ENCODE results near the gene TFEC.

Gene TFEC

GRCh38 chr7:115984105-115984504 lies 46.5 kb downstream of the TFEC start:
- H2AFZ ChIP-seq (ENCODE audit: low read depth, low read length, severe bottlenecking): no peak overlapping the region
- no peak overlapping the region for H3K27ac ChIP-seq (ENCODE audit: low read depth, low read length)
- no peaks in the 10 kb centered on the region for H3K9me2 ChIP-seq (replicated peaks; ENCODE audit: insufficient read depth, low read length)
- H3K4me3 ChIP-seq (ENCODE audit: insufficient read depth, low read length, poor library complexity, severe bottlenecking): no peak overlapping the region
- H3K4me2 ChIP-seq (ENCODE audit: low read depth, low read length, poor library complexity, severe bottlenecking): no peak overlapping the region
- no peaks in the 10 kb centered on the region for H3K36me3 ChIP-seq (ENCODE audit: low read length)
- no peaks in the 10 kb centered on the region for H3K9me3 ChIP-seq (ENCODE audit: insufficient read depth, low read length)
- H3K79me2 ChIP-seq (ENCODE audit: insufficient read depth, low read length): no peaks in the 10 kb centered on the region
- TF ChIP-seq, protein P1, sequence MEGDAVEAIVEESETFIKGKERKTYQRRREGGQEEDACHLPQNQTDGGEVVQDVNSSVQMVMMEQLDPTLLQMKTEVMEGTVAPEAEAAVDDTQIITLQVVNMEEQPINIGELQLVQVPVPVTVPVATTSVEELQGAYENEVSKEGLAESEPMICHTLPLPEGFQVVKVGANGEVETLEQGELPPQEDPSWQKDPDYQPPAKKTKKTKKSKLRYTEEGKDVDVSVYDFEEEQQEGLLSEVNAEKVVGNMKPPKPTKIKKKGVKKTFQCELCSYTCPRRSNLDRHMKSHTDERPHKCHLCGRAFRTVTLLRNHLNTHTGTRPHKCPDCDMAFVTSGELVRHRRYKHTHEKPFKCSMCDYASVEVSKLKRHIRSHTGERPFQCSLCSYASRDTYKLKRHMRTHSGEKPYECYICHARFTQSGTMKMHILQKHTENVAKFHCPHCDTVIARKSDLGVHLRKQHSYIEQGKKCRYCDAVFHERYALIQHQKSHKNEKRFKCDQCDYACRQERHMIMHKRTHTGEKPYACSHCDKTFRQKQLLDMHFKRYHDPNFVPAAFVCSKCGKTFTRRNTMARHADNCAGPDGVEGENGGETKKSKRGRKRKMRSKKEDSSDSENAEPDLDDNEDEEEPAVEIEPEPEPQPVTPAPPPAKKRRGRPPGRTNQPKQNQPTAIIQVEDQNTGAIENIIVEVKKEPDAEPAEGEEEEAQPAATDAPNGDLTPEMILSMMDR (IDR thresholded peaks at IDR 0.05; ENCODE audit: insufficient read depth, low read length, poor library complexity, severe bottlenecking): no peak
- TF ChIP-seq EZH2phosphoT487 (conservative IDR thresholded peaks at IDR 0.05; ENCODE audit: low read length): no peak
- no peaks in the 10 kb centered on the region for H4K20me1 ChIP-seq (ENCODE audit: low read depth, low read length)
- no peaks in the 10 kb centered on the region for H3F3A ChIP-seq (ENCODE audit: insufficient read depth)
- H3K27me3 ChIP-seq (ENCODE audit: low read length): no peaks in the 10 kb centered on the region
- H3K9ac ChIP-seq (ENCODE audit: low read length): no peak overlapping the region

GRCh38 chr7:115980159-115980558 lies 50.4 kb downstream of the TFEC start:
- H3K4me3 ChIP-seq (ENCODE audit: insufficient read depth, low read length, poor library complexity, severe bottlenecking): no peak overlapping the region
- H3F3A ChIP-seq (ENCODE audit: insufficient read depth): no peaks in the 10 kb centered on the region
- H3K9ac ChIP-seq (ENCODE audit: low read length): no peak overlapping the region
- H2AFZ ChIP-seq (ENCODE audit: low read depth, low read length, severe bottlenecking): no peak overlapping the region
- no peaks in the 10 kb centered on the region for H3K9me3 ChIP-seq (ENCODE audit: insufficient read depth, low read length)
- no peaks in the 10 kb centered on the region for H3K27me3 ChIP-seq (ENCODE audit: low read length)
- H3K9me2 ChIP-seq (replicated peaks; ENCODE audit: insufficient read depth, low read length): no peaks in the 10 kb centered on the region
- no peaks in the 10 kb centered on the region for H4K20me1 ChIP-seq (ENCODE audit: low read depth, low read length)
- H3K36me3 ChIP-seq (ENCODE audit: low read length): no peaks in the 10 kb centered on the region
- H3K4me2 ChIP-seq (ENCODE audit: low read depth, low read length, poor library complexity, severe bottlenecking): no peak overlapping the region
- no peaks in the 10 kb centered on the region for H3K79me2 ChIP-seq (ENCODE audit: insufficient read depth, low read length)
- TF ChIP-seq, protein P1 (IDR thresholded peaks at IDR 0.05; ENCODE audit: insufficient read depth, low read length, poor library complexity, severe bottlenecking): no peak
- no peak for TF ChIP-seq EZH2phosphoT487 (conservative IDR thresholded peaks at IDR 0.05; ENCODE audit: low read length)
- no peak overlapping the region for H3K27ac ChIP-seq (ENCODE audit: low read depth, low read length)

DNA sequence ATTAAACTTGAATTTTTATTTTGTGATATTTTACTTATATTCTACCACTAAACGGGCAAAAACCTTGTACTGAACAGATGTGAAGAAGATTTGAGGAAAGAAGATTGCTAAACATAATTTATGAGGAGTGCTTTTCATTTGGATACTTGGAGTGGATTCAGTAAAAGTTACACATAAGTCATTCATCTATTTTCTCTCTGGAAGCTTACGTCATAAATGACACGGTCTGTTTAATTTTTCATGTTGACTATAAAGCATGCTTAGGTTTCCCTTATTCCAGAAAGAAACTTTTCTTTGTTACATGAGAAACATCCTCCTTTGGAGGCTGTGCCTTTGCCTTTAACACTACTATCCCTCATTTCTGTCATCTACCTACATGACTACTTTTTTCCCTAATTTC lies 53.9 kb downstream of the TFEC start:
- Histone ChIP-seq H2AFZ (ENCODE audit: low read depth, low read length, severe bottlenecking) (no peak overlapping the region), H3K9ac (ENCODE audit: low read length) (no peak overlapping the region)

More for the DNA sequence above, 53.9 kb downstream of the TFEC start:
- H3K4me3 ChIP-seq (ENCODE audit: insufficient read depth, low read length, poor library complexity, severe bottlenecking): no peak overlapping the region
- H3K27ac ChIP-seq (ENCODE audit: low read depth, low read length): no peak overlapping the region
- H4K20me1 ChIP-seq (ENCODE audit: low read depth, low read length): no peaks in the 10 kb centered on the region
- H3K9me3 ChIP-seq (ENCODE audit: insufficient read depth, low read length): no peaks in the 10 kb centered on the region
- no peaks in the 10 kb centered on the region for H3K9me2 ChIP-seq (replicated peaks; ENCODE audit: insufficient read depth, low read length)
- H3F3A ChIP-seq (ENCODE audit: insufficient read depth): no peaks in the 10 kb centered on the region
- TF ChIP-seq, protein P1 (IDR thresholded peaks at IDR 0.05; ENCODE audit: insufficient read depth, low read length, poor library complexity, severe bottlenecking): no peak
- no peak for TF ChIP-seq EZH2phosphoT487 (conservative IDR thresholded peaks at IDR 0.05; ENCODE audit: low read length)
- H3K36me3 ChIP-seq (ENCODE audit: low read length): no peaks in the 10 kb centered on the region
- no peak overlapping the region for H3K4me2 ChIP-seq (ENCODE audit: low read depth, low read length, poor library complexity, severe bottlenecking)
- no peaks in the 10 kb centered on the region for H3K79me2 ChIP-seq (ENCODE audit: insufficient read depth, low read length)
- no peaks in the 10 kb centered on the region for H3K27me3 ChIP-seq (ENCODE audit: low read length)

All from SU-DHL-6 (cell line).